ENCODE measurements around the gene MTHFD1.

DNA sequence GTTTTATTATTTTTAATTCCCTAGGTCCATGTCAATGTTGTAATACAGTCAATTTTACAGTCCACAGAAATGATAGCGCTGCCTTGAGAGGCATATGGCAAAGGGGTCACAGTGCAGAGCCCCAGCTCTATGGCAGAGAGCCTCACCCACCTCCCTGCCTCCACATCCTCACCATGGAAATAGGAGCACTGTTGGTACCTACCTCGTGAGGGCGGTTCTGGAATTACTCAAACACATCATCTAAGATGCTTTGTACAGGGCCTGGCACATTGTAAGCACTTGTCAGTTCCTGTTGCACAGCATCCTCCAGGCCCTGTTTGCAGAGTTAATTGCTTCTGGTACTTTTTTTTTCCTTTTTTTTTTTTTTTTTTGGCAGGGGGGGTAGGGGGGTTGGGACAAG, 73.1 kb downstream of the MTHFD1 start:
- TF ChIP-seq, protein P1, sequence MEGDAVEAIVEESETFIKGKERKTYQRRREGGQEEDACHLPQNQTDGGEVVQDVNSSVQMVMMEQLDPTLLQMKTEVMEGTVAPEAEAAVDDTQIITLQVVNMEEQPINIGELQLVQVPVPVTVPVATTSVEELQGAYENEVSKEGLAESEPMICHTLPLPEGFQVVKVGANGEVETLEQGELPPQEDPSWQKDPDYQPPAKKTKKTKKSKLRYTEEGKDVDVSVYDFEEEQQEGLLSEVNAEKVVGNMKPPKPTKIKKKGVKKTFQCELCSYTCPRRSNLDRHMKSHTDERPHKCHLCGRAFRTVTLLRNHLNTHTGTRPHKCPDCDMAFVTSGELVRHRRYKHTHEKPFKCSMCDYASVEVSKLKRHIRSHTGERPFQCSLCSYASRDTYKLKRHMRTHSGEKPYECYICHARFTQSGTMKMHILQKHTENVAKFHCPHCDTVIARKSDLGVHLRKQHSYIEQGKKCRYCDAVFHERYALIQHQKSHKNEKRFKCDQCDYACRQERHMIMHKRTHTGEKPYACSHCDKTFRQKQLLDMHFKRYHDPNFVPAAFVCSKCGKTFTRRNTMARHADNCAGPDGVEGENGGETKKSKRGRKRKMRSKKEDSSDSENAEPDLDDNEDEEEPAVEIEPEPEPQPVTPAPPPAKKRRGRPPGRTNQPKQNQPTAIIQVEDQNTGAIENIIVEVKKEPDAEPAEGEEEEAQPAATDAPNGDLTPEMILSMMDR (IDR thresholded peaks at IDR 0.05) = no peak
- TF ChIP-seq POLR2A (IDR thresholded peaks at IDR 0.05) = no peak

All from testis (tissue), 2 donors.